ENCODE measurements around the gene EFCC1.

DNA sequence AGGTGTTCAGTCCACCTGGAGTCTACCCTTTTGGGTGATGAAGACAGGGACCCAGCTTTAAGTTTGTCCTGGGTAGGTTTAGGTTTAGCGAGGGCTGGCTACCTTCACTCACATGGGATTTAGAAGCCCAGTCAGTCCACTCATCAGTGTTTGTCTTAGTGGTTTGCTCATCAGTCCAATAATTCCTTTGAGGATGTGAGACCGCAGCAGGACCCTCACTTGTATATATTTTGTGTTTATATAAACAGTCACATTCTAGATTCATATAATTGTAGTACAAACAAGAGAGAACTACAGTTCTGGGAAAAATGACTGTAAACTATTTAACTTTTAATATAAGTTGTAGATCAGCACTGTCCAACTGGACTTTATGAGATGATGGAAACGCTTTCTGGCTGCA, 18.2 kb downstream of the EFCC1 start:
- TF ChIP-seq, protein P1, sequence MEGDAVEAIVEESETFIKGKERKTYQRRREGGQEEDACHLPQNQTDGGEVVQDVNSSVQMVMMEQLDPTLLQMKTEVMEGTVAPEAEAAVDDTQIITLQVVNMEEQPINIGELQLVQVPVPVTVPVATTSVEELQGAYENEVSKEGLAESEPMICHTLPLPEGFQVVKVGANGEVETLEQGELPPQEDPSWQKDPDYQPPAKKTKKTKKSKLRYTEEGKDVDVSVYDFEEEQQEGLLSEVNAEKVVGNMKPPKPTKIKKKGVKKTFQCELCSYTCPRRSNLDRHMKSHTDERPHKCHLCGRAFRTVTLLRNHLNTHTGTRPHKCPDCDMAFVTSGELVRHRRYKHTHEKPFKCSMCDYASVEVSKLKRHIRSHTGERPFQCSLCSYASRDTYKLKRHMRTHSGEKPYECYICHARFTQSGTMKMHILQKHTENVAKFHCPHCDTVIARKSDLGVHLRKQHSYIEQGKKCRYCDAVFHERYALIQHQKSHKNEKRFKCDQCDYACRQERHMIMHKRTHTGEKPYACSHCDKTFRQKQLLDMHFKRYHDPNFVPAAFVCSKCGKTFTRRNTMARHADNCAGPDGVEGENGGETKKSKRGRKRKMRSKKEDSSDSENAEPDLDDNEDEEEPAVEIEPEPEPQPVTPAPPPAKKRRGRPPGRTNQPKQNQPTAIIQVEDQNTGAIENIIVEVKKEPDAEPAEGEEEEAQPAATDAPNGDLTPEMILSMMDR (IDR thresholded peaks at IDR 0.05), result no peak
- TF ChIP-seq POLR2A (IDR thresholded peaks at IDR 0.05), result no peak

Measured in sigmoid colon (tissue), 3 donors.